Measurements from ENCODE around the gene B4GALT5.

The B4GALT5 gene

DNA sequence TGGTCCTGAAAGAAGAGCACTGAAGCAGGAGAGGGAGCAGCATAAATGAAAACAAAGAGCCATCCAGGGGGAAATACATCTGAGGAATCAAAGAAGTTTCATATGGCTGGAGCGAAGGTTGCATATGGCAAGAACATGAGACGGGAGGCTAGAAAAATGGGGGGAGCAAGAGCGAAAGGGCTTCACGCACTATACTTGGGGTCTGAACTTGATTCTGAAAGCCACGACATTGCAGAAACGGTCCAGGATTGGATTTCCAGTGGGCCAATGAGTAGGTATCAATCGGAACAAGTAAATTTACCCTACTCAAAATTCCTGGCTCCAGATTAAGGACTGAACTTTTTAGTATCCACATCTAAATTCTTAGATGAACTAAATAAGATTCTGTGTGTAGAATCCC is 47.9 kb downstream of the B4GALT5 start:
- TF ChIP-seq, protein P1, sequence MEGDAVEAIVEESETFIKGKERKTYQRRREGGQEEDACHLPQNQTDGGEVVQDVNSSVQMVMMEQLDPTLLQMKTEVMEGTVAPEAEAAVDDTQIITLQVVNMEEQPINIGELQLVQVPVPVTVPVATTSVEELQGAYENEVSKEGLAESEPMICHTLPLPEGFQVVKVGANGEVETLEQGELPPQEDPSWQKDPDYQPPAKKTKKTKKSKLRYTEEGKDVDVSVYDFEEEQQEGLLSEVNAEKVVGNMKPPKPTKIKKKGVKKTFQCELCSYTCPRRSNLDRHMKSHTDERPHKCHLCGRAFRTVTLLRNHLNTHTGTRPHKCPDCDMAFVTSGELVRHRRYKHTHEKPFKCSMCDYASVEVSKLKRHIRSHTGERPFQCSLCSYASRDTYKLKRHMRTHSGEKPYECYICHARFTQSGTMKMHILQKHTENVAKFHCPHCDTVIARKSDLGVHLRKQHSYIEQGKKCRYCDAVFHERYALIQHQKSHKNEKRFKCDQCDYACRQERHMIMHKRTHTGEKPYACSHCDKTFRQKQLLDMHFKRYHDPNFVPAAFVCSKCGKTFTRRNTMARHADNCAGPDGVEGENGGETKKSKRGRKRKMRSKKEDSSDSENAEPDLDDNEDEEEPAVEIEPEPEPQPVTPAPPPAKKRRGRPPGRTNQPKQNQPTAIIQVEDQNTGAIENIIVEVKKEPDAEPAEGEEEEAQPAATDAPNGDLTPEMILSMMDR (IDR thresholded peaks at IDR 0.05; ENCODE audit: low read depth, low read length, missing control alignments), result no peak
- H3K4me3 ChIP-seq (replicated peaks; ENCODE audit: low read depth, low read length), result no peak overlapping the region
- DNase-seq (ENCODE audit: extremely low read depth, low read depth), result no peak

DNA sequence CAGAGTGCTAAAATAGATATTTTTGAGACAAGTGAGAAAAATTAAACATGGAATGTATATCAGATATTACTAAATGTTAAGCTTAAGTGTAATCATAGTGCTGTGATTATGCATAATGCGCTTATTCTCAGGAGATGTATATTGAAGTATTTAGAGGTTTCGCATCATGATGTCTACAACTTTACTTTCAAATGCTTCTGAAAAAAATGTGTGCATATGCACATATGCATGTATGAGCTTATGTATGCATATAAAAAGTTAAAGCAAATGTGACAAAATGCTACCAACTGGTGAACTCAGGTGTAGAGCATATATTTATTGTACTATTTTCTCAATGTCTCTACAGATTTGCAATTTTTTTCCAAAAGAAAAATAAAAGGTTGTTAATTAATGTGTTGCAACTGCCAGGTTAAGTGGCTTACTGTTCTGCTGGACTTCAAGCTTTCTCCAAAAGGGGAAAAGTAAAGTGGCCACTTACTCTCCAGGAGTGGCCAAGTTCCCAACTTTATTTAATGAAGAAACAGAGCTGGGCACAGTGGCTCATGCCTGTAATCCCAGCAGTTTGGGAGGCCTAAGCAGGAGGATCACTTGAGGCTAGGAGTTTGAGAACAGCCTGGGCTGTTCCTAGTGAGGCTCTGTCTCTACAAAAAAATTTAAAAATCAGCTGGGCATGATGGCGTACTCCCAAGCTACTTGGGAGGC is 48.9 kb downstream of the B4GALT5 start:
- TF ChIP-seq, protein P1 (IDR thresholded peaks at IDR 0.05; ENCODE audit: low read depth, low read length, missing control alignments), result no peak
- no peak overlapping the region for H3K4me3 ChIP-seq (replicated peaks; ENCODE audit: low read depth, low read length)
- no peak for DNase-seq (ENCODE audit: extremely low read depth, low read depth)

DNA sequence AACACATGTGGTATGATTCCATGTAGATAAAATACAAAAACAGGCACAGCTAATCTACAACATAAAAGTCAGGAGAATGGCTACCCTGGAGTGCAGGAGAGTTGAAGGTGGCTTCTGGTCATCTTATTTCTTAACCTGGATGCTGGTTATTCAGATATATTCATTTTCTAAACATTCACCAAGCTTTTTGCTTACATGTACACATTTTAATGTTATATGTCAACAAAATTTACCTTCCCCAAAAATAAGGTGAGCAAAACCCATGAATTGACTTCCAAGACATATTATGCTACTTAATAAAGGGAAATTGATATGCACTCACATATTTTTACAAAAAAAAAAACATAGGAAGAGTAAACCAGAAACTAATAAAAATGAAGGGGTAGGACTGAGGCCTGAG is 50.6 kb downstream of the B4GALT5 start:
- TF ChIP-seq, protein P1 (IDR thresholded peaks at IDR 0.05; ENCODE audit: low read depth, low read length, missing control alignments), result no peak
- H3K4me3 ChIP-seq (replicated peaks; ENCODE audit: low read depth, low read length), result no peak overlapping the region
- DNase-seq (ENCODE audit: extremely low read depth, low read depth), result no peak

DNA sequence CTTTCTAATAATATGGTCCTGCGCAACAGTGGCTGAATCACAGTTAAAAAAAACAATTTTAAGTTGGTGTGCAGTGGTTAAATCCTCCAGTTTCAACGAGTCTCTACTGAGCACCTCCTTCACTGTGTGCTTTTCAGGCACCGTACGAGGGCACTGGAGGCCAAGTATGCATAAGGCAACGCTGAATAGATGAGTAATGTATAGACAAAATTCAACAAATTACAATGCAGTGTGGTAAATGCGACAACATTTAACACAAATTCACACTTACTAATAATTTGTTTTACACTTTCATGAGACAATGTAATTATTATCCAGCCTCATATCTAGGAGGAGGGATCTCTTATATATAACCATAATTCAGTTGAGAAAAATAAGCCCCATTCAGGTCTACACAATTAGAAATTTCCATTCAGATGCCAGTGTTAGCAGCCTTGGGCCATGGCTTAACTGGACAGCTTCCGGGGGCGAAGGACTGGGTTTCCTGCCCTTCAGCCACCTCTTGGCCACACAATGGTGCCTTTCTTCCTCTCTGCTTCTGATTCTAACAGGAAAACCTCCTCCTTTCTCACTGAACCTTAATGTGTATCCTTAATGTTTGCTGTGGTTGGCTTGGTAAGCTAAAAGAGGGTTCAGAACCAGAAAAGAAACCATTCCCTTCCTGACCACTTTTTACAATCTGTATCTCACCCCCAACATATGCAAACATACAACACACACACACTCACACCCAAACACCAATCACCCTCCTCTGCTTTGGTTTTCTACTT is 51.9 kb downstream of the B4GALT5 start:
- no peak overlapping the region for H3K4me3 ChIP-seq (replicated peaks; ENCODE audit: low read depth, low read length)
- DNase-seq (ENCODE audit: extremely low read depth, low read depth), result no peak
- TF ChIP-seq, protein P1 (IDR thresholded peaks at IDR 0.05; ENCODE audit: low read depth, low read length, missing control alignments), result no peak

DNA sequence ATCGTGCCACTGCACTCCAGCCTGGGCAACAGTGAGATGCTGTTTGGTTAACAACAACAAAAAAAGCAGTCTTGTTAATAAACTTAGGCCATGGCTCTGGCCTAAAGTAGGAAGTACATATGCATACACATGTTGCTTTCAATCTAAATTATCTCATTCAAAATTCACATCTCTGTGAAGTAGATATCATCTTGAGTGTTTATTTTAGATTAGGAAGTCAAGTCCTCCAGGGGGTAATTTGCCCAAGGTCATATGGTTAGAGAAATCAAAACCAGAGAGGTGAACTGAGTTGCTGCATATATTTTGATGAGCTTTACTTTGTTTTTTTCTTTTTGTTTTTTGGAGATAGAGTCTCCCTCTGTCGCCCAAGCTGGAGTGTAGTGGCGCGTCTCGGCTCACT is 52.8 kb downstream of the B4GALT5 start:
- no peak for DNase-seq (ENCODE audit: extremely low read depth, low read depth)
- no peak overlapping the region for H3K4me3 ChIP-seq (replicated peaks; ENCODE audit: low read depth, low read length)
- TF ChIP-seq, protein P1 (IDR thresholded peaks at IDR 0.05; ENCODE audit: low read depth, low read length, missing control alignments), result no peak

DNA sequence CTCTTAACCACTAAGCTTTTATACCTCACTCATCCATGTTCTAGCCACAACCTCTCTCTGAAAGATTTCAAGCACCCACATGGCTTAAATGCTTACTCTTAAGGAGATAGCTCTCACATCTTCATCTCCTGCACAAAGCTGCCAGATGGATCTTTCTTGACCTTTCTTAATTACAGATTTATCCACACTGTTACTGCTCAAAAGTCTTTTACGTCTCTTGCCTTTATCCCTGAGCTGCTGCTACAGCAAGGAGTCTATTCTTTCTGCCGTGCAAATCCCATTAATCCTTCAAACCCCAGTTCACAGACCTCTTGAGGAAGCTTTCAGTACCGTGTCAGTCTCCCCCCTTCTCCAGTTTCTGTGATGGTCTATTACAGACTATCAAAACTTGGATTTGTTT is 54.6 kb downstream of the B4GALT5 start:
- no peak overlapping the region for H3K4me3 ChIP-seq (replicated peaks; ENCODE audit: low read depth, low read length)
- TF ChIP-seq, protein P1 (IDR thresholded peaks at IDR 0.05; ENCODE audit: low read depth, low read length, missing control alignments), result no peak
- DNase-seq (ENCODE audit: extremely low read depth, low read depth), result no peak
